ENCODE data around the gene NRCAM.

NRCAM gene

GRCh38 chr7:108407676-108408075, 48.6 kb downstream of the NRCAM start:
- no peak for TF ChIP-seq CTCF (IDR thresholded peaks at IDR 0.05; ENCODE audit: low read depth, low read length)
- no peak overlapping the region for H3K4me3 ChIP-seq (ENCODE audit: low read depth, low read length)
- in situ Hi-C loops (cut with HindIII; ENCODE audit: low sequenced_read_pairs) = no loop called here
- no peak for DNase-seq (ENCODE audit: low read depth, low spot score)

- TF ChIP-seq CTCF (IDR thresholded peaks at IDR 0.05; ENCODE audit: low read depth, low read length) = no peak
- peak; percentile 44 for DNase-seq (ENCODE audit: low read depth, low spot score)
- in situ Hi-C loops (cut with HindIII; ENCODE audit: low sequenced_read_pairs) = no loop called here
- H3K4me3 ChIP-seq (ENCODE audit: low read depth, low read length) = no peak overlapping the region
Measured at GRCh38 chr7:108406222-108406890, 49.9 kb downstream of the NRCAM start.

GRCh38 chr7:108404509-108405420, 51.5 kb downstream of the NRCAM start:
- in situ Hi-C loops (cut with HindIII; ENCODE audit: low sequenced_read_pairs) = no loop called here
- H3K4me3 ChIP-seq (ENCODE audit: low read depth, low read length) = no peak overlapping the region
- DNase-seq (ENCODE audit: low read depth, low spot score) = no peak
- no peak for TF ChIP-seq CTCF (IDR thresholded peaks at IDR 0.05; ENCODE audit: low read depth, low read length)

DNA sequence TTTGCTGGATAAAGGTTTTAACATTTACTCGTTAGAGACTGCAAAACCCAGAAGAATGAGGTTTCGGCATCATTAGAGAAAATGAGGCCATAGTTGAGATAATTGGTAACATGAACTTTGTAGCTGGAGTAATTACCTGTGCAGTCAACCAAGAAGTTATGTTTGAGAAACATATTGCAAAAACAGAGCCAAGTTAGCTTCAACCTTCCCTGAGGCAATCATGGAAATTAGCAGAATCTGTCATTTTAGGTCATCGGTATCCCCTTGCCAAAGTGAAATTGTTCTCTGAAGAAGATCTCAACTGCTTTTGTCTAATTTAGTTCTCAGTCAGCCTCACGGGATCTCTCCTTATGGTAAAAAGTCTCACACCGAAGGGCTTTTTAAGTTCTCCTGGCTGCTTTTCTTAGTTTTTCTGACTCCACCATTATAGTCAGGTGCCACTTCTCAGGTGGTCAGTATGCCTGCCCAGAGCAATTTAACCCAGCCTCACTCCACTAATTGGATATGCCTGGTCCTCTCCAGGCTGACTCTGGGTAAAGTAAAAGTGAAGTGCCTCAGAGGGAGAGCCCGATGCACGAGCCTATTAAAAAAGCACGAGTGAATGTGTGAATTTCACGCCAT, 52.5 kb downstream of the NRCAM start:
- in situ Hi-C loops (cut with HindIII; ENCODE audit: low sequenced_read_pairs) = no loop called here
- no peak overlapping the region for H3K4me3 ChIP-seq (ENCODE audit: low read depth, low read length)
- no peak for DNase-seq (ENCODE audit: low read depth, low spot score)
- no peak for TF ChIP-seq CTCF (IDR thresholded peaks at IDR 0.05; ENCODE audit: low read depth, low read length)

DNA sequence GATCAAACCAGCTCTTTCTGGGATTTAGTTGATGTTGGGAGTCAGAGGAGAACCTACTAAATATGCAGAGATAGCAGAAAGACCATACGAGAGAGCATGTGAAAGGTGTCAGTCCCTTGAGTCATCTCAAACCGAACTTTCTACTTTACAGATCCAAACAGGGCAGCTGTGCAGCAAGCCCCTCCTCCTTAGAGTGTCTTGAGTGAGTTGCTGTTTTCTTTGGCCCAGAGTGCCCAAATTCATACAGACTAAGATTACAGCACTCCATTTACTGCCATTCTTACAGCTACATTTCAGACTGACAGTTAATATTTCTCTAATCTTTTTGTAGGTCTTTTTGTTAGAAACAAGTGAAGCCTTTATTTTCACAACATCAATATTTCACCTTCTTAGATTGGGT, 53.4 kb downstream of the NRCAM start:
- in situ Hi-C loops (cut with HindIII; ENCODE audit: low sequenced_read_pairs) = no loop called here
- DNase-seq (ENCODE audit: low read depth, low spot score) = peak; percentile 37
- no peak for TF ChIP-seq CTCF (IDR thresholded peaks at IDR 0.05; ENCODE audit: low read depth, low read length)
- H3K4me3 ChIP-seq (ENCODE audit: low read depth, low read length) = no peak overlapping the region

DNA sequence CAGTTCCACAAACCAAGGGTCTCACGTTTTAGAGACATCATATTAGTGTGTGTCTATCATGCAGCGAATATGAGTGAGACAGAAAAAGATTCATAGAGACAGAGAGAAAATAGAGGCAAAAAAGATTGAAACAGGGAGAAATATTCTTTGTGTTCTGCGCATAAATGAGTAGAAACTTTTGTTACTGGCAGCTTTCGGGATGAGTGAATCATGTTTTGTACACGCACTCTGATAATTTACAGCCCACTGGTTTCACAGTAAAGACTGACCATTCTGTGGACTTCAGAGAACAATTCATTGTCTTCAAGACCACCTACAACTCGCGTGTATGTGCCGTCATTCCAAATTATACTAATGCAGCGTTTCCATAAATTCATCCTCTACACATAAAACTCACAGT, 60.2 kb downstream of the NRCAM start:
- TF ChIP-seq CTCF (IDR thresholded peaks at IDR 0.05; ENCODE audit: low read depth, low read length) = no peak
- in situ Hi-C loops (cut with HindIII; ENCODE audit: low sequenced_read_pairs) = no loop called here
- no peak for DNase-seq (ENCODE audit: low read depth, low spot score)
- H3K4me3 ChIP-seq (ENCODE audit: low read depth, low read length) = no peak overlapping the region
